ENCODE results near the gene CISD2.
"Not testable (repeated sequence)": the region's sequence is repeated elsewhere in the genome, so short reads cannot be mapped to it uniquely, and the experiment has no call there.

CISD2 gene

GRCh38 chr4:102938063-102938462 lies 69.3 kb downstream of the CISD2 start:
- not testable (repeated sequence) for DNase-seq
